IPS-15b (cell line): Measurements from ENCODE around the gene EPB41L4A.

Experiments
- H3K27me3 ChIP-seq: one replicate; pipeline ENCODE4 v1.6.1; 2013; ENCODE audit warnings: low read length; ENCODE audit not compliant: control insufficient read depth, insufficient read depth
- H3K36me3 ChIP-seq: one replicate; pipeline ENCODE4 v1.6.1; 2013; ENCODE audit warnings: low read length; ENCODE audit not compliant: control insufficient read depth, insufficient read depth
- H3K4me1 ChIP-seq: one replicate; pipeline ENCODE4 v1.6.1; 2013; ENCODE audit warnings: mild to moderate bottlenecking, low read length; ENCODE audit not compliant: control insufficient read depth, insufficient read depth
- H3K4me3 ChIP-seq: one replicate; pipeline ENCODE4 v1.5.1; 2013; ENCODE audit warnings: low read depth, low read length
- H3K9ac ChIP-seq: one replicate; pipeline ENCODE4 v1.6.1; 2013; ENCODE audit warnings: low read depth, mild to moderate bottlenecking, low read length
- H3K9me3 ChIP-seq: one replicate; pipeline ENCODE4 v1.6.1; 2013; ENCODE audit warnings: mild to moderate bottlenecking, low read length; ENCODE audit not compliant: control insufficient read depth, insufficient read depth

The EPB41L4A gene

DNA sequence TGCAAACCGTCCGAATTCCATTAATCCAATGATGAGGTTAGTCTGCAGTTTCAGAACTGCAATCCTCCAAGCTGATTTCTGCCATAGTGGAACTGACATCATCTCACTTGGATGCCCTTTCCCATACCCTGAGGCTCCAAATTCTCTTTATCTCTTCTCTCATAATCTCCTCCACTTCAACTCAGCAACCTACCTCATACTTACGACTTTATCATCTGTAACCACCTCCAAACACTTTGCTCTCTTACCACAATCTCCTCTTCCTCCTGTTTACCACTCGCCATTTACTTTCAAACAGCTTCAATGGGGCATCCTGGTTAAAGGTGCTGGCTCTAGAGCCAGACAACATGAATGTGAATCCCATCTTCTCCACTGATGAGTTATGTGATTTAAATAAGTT is 223.2 kb downstream of the EPB41L4A start:
- no peak overlapping the region for H3K9ac ChIP-seq
- no peak overlapping the region for H3K4me3 ChIP-seq
- no peaks in the 10 kb centered on the region for H3K4me1 ChIP-seq
- no peaks in the 10 kb centered on the region for H3K9me3 ChIP-seq
- no peaks in the 10 kb centered on the region for H3K36me3 ChIP-seq
- H3K27me3 ChIP-seq, result no peaks in the 10 kb centered on the region

DNA sequence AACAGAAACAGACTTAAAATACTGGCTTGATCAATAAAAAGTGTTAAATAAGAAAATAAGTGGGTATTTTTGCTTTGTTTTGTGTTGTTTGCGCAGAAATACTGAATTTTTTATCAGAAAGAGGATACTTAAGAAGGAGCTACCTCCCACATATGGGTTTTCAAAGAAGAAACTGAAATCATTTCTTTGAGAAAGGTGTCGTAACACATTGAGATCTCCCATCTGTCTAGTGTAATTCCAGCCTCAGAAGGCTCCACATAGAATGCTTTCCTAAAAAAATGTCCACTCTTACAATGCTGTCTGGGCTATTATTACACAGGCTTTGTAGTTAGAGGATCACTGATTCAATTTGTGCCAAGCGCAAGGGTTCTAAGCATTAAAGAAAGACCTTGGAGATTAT is 226.2 kb downstream of the EPB41L4A start:
- H3K9ac ChIP-seq, result no peak overlapping the region
- H3K9me3 ChIP-seq, result no peaks in the 10 kb centered on the region
- no peaks in the 10 kb centered on the region for H3K27me3 ChIP-seq

DNA sequence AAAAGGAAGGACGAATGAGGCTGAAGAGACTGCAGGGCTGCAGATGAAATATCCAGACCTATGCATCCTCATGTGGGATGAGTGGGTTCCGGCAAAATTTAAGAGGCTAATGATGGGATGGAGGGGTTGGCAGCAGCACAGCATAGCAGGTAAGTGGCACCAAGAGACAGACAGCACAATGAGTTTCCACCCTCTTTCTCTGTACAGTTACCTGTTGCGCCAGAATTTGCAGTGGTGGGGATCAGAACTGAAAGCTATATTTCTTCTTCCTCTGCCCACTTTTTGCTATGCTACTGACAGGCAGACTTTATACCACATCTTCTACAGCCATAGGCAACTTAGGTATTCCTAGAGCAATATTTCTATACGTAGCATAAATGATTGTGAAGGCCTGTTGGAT is 227.0 kb downstream of the EPB41L4A start:
- Histone ChIP-seq H3K9ac (no peak overlapping the region), H3K9me3 (no peaks in the 10 kb centered on the region), H3K36me3 (no peaks in the 10 kb centered on the region), H3K4me1 (no peaks in the 10 kb centered on the region), H3K4me3 (no peak overlapping the region), H3K27me3 (no peaks in the 10 kb centered on the region)

More for the DNA sequence above, 226.2 kb downstream of the EPB41L4A start:
- no peaks in the 10 kb centered on the region for H3K4me1 ChIP-seq
- no peaks in the 10 kb centered on the region for H3K36me3 ChIP-seq
- no peak overlapping the region for H3K4me3 ChIP-seq

DNA sequence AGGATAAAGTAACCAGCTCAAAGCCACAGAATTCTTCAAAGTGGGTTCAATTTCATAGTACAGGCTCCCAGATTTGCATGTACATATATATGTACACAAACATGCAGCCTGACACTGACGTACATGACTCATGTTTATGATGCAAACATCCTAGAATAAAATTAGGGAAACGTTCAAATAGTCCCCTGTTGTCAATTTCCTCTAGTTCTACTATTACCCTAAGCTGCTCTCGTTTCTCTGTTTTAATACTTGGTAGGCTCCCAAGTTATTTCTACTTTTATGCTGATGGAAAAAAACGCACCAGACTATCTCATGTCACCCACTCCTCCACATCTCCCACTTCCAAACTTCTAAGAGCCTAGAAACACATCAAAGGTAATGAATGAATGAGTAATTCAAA is 229.7 kb downstream of the EPB41L4A start:
- Histone ChIP-seq H3K36me3 (no peaks in the 10 kb centered on the region), H3K4me3 (no peak overlapping the region), H3K27me3 (no peaks in the 10 kb centered on the region), H3K9me3 (no peaks in the 10 kb centered on the region), H3K9ac (no peak overlapping the region), H3K4me1 (no peaks in the 10 kb centered on the region)

DNA sequence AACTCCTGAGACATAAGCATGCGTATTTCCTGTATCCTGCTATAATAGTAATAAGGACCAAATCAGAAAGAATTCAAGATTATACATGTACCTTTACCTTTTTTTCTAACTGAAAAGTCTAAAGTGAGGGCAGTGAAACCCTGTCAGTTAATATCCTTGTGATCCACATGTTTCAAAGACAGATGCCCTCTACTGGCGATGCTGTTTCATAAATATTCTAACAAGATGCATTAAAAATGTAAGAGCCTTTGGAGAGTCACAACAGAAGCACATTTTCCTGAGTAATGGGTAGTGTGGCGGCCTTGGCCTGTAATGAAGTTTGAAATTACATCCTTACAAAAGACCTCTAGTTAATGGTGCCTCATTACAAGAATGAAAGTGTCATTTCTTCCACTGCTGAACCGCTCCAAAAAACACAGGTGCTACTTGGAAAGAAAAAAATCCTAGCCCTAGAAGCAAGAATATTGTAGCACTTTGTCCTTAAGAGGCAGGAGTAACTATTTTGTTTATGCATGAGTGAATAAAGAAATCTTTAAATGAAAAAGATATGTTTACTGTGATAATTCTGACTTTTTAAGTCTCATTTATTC is 232.6 kb downstream of the EPB41L4A start:
- Histone ChIP-seq H3K27me3 (no peaks in the 10 kb centered on the region), H3K36me3 (no peaks in the 10 kb centered on the region), H3K9ac (no peak overlapping the region), H3K9me3 (no peaks in the 10 kb centered on the region), H3K4me1 (no peaks in the 10 kb centered on the region), H3K4me3 (no peak overlapping the region)

DNA sequence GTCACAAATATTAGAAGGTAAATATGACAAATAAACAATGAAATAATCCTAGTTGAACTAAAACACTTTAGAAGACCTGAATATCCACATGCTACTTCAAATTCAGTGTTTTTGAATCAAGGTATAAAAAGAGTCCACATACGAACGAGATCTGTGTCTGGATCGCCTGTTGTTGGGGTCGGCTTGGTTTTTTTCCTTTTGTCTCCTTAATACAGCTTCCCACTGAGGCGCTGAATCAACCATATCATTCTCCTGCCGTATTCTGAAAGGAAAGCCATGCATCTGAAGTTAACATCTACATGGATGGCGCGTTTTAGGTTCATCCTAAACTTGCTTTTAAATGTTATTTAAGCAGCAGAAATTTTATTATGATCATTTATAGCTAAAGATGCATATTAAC is 235.2 kb downstream of the EPB41L4A start:
- no peaks in the 10 kb centered on the region for H3K4me1 ChIP-seq
- no peak overlapping the region for H3K4me3 ChIP-seq
- no peaks in the 10 kb centered on the region for H3K36me3 ChIP-seq
- H3K9ac ChIP-seq, result no peak overlapping the region
- H3K27me3 ChIP-seq, result no peaks in the 10 kb centered on the region
- H3K9me3 ChIP-seq, result no peaks in the 10 kb centered on the region

DNA sequence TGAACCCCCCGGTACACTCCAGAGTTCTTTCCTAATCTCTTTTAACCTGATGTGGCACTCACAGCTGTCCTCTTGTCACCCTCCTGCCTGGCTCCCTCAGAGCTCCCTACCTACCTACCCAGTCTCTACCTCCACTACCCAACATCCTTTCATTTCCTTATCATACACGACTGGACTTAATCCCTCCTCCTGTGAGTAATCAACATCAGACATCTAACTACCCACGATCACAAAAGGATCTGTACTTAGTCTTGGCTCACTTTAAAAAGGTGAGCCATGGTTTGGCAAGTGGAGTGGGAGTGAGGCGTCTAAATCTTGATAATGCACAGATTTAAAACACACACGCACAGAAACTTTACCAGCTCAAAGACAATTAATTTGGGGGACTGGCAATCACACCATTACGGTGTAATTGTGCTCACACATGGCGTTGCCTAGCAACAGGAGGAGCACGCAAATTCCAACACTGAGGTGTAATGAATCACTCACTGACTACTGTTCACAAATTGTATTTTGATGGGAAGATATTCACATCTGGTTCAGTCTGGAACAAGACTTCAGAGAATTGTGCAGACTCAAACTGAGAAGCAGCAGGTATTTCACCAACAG is 235.9 kb downstream of the EPB41L4A start:
- Histone ChIP-seq H3K9ac (no peak overlapping the region), H3K36me3 (no peaks in the 10 kb centered on the region), H3K9me3 (no peaks in the 10 kb centered on the region), H3K4me1 (no peaks in the 10 kb centered on the region), H3K27me3 (no peaks in the 10 kb centered on the region), H3K4me3 (no peak overlapping the region)

DNA sequence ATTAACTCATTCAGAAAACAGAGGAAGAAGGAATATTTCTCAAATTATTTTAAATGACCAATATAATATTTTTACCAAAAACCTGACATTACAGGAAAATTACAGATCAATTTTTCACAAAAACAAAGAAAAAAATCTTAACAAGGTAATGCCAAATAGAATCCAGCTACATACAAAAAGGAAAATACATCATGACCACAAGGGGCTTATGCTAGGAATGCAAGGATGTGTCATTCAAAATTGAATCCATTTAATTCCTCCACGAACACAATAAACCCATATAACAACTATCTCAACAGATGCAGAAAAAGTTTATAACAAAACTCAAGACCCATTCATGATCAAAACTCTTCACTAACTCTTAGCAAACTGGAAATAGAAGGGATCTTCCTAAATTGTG is 239.8 kb downstream of the EPB41L4A start:
- H3K27me3 ChIP-seq, result no peaks in the 10 kb centered on the region
- no peaks in the 10 kb centered on the region for H3K4me1 ChIP-seq
- H3K36me3 ChIP-seq, result no peaks in the 10 kb centered on the region
- no peak overlapping the region for H3K4me3 ChIP-seq
- no peaks in the 10 kb centered on the region for H3K9me3 ChIP-seq
- no peak overlapping the region for H3K9ac ChIP-seq

DNA sequence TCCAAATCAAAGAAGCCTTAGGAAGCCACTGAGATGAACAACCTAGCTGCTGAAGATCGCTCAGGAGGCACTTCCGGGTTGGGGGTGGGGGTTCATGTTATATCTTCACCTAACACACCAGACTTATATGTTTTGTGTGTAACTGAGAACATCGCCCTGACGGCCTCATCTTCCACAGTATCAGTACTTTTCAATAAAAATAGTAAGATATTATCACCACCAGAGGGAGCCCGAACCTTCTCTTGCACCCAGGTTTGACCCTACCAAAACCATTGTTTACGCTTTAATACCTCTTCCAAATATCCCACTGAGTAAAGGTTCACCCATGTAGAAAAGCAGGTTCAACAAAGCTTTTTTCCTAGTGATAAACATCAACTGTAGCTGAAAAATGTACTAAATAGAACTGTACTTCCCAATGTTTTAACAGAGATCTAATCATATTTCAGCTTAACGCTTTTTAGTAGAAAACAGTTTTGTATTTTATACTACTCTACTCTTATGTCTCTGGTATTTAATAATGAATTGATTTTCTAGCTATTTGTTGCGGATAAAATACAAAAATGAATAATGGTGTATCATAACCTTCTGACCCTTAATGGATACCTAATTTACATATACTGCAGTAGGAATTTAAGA is 244.0 kb downstream of the EPB41L4A start:
- Histone ChIP-seq H3K9me3 (no peaks in the 10 kb centered on the region), H3K27me3 (no peaks in the 10 kb centered on the region), H3K4me1 (peaks cover 3% of the 10 kb centered on the region), H3K36me3 (no peaks in the 10 kb centered on the region), H3K9ac (no peak overlapping the region), H3K4me3 (no peak overlapping the region)

DNA sequence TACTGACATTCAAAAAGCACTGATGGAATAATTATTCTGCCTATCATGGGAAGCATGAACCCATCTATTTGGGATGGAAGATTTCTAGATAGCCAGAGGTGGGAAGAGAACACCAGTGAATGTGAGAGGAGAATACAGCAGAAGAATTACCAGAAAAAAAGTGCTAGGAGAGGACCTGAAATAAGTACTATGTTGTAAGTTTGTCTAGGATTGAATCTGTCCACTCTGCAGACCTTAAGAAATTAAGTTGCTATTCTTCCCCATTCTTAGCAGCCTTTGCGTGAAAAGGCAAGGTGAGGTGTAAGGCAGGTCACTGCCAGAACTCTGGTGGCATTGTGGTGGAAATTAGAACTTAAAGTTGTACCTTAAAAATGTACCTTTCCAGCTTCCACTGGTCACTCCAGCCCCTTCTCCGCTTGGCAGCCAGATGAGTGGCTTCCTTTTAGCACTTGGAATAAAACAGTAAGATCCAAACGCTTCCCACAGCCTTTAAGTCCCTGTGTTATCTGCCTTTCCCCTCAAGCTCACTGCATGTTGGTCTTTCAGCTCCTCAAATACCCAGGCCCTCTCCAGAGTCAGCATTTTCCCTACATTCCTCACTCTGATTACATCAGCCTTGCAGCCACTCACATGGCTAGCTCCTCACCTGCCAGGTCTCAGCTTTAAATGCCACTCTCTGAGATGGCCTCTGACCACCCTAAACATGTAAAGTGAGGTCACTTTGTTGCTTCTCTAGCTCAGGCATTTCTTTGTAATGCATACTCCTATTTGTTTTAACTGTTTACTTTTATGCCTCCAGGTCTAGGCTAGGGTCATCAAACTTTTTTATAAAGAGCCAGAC is 253.0 kb downstream of the EPB41L4A start:
- Histone ChIP-seq H3K9ac (peak overlapping the region; percentile 50), H3K27me3 (no peaks in the 10 kb centered on the region), H3K4me1 (peaks cover 20% of the 10 kb centered on the region), H3K9me3 (no peaks in the 10 kb centered on the region), H3K36me3 (peaks cover 13% of the 10 kb centered on the region), H3K4me3 (no peak overlapping the region)

DNA sequence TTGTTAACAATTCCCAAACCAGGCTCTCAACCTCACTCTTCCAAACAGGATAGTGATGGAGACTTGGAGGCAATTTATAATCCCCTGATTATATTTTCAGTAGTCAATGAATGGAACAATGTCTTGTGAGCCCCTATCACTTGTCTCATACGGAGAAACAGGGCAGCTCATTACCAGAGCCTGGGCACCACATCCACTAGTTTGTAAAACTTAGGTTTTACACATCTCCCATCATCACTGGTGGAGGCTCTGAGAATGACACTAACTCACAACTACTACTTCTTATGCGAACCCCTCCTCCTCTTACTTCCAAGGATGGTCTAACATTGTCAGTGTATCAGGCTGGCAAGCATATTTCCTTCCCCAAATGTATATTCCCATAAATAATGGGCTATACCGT is 253.7 kb downstream of the EPB41L4A start:
- Histone ChIP-seq H3K36me3 (peaks cover 13% of the 10 kb centered on the region), H3K9ac (no peak overlapping the region), H3K4me1 (peaks cover 20% of the 10 kb centered on the region), H3K4me3 (no peak overlapping the region), H3K9me3 (no peaks in the 10 kb centered on the region), H3K27me3 (no peaks in the 10 kb centered on the region)
